ENCODE results near the gene ZFP36L1.

DNA sequence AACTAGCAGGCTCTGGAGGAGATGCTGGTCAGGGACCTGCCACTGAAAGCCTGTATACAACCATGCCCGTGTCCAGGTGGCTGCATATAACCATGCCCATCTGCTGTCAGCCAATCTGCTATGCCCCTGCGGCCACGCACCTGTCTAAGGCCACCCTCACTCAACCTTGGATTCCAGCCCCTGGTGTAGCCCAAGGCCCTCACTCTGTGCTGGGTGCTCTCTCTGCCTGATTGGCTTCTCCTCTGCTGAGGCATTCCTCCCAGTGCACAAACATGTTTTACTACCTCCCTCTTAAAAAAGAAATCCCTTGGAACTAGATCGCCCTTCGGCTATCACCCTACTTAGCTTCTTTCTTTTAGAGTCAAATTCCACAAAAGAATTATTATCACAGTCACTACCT is 45.5 kb downstream of the ZFP36L1 start:
- TF ChIP-seq SP1 (IDR thresholded peaks at IDR 0.05): no peak
- TF ChIP-seq FOXK2 (IDR thresholded peaks at IDR 0.05): no peak
- no peak for TF ChIP-seq FOXM1 (IDR thresholded peaks at IDR 0.05; ENCODE audit: borderline replicate concordance)
- no peak for TF ChIP-seq FOXA1 (IDR thresholded peaks at IDR 0.05)
- no peak for TF ChIP-seq ELF4 (IDR thresholded peaks at IDR 0.05)
- TF ChIP-seq BHLHE40 (IDR thresholded peaks at IDR 0.05; ENCODE audit: borderline replicate concordance): no peak
- TF ChIP-seq, protein P1, sequence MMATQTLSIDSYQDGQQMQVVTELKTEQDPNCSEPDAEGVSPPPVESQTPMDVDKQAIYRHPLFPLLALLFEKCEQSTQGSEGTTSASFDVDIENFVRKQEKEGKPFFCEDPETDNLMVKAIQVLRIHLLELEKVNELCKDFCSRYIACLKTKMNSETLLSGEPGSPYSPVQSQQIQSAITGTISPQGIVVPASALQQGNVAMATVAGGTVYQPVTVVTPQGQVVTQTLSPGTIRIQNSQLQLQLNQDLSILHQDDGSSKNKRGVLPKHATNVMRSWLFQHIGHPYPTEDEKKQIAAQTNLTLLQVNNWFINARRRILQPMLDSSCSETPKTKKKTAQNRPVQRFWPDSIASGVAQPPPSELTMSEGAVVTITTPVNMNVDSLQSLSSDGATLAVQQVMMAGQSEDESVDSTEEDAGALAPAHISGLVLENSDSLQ (IDR thresholded peaks at IDR 0.05): no peak
- TF ChIP-seq LEF1 (IDR thresholded peaks at IDR 0.05; ENCODE audit: borderline replicate concordance): no peak
- TF ChIP-seq SUZ12 (IDR thresholded peaks at IDR 0.05): no peak
- TF ChIP-seq TARDBP (IDR thresholded peaks at IDR 0.05): no peak
- TF ChIP-seq L3MBTL2 (conservative IDR thresholded peaks at IDR 0.05): no peak

All from HEK293T (cell line).